HepG2 (cell line): Measurements from ENCODE around the gene KCNQ5. TPM values are rescaled to one million over a fixed set of nuclear protein-coding genes. Genes with fewer than 3 reads are reported as not detected.

Experiments
- ATAC-seq: fragments of 200-7000 bp; cut with Tn5 transposase; 3 replicates; pipeline ENCODE4 v1.9.1; 2020; ENCODE audit warnings: mild to moderate bottlenecking, moderate library complexity
- BruUV-seq: library from RNA; stranded (reverse); fragments of 400-500 nt; replicated peaks from 2 replicates; lab custom pipeline; 2021; lab: Mats Ljungman, UMichigan
- CTCF ChIA-PET: fragments of 300-600 bp; formaldehyde crosslinking; extraction: SDS; loops from one replicate; lab custom pipeline; 2021; ENCODE audit warnings: low total read pairs, inconsistent platforms, low intra/inter-chr PET ratio; lab: Yijun Ruan, JAX
- POLR2A ChIA-PET: fragments of 350-600 bp; sonication (Branson Sonifier 250); formaldehyde crosslinking; loops from one replicate; lab custom pipeline; 2020; ENCODE audit warnings: antibody characterized with exemption, inconsistent platforms; lab: Yijun Ruan, JAX
- DNase-seq: peaks from one replicate; pipeline ENCODE4 v3.0.0-alpha.2; 2015; ENCODE audit warnings: low spot score
- FAIRE-seq: peaks from 3 replicates; lab custom pipeline; 2011; peaks lifted over from hg19 to GRCh38; lab: Jason Lieb, UNC
- H2AFZ ChIP-seq: one replicate; pipeline ENCODE4 v1.6.1; 2011; ENCODE audit warnings: low read length, inconsistent platforms
- H3K27ac ChIP-seq: fragments of 300-600 bp; 3 replicates; pipeline ENCODE4 v1.8.0; 2011; ENCODE audit warnings: mixed run types, mild to moderate bottlenecking, mixed read lengths, low read length, inconsistent platforms; ENCODE audit not compliant: insufficient read depth; ENCODE audit errors: extremely low read length
- H3K27me3 ChIP-seq, 2 experiments: fragments of 200-600 bp in 1 of 2; 2 replicates in 1 of 2; 3 replicates in 1 of 2; pipeline versions ENCODE4 v1.6.0 to v1.8.0; 2011; ENCODE audit warnings: low read length in 2 of 2, mild to moderate bottlenecking in 2 of 2, moderate library complexity in 2 of 2, inconsistent platforms in 1 of 2; ENCODE audit not compliant: insufficient read depth in 2 of 2, control insufficient read depth in 1 of 2
- H3K36me3 ChIP-seq, 2 experiments: fragments of 200-600 bp in 1 of 2; replicated peaks in 1 of 2; 2 replicates in 1 of 2; 3 replicates in 1 of 2; pipeline versions ENCODE4 v1.5.1 to v1.8.0; 2011; ENCODE audit warnings: low read length in 2 of 2, inconsistent platforms in 1 of 2; ENCODE audit not compliant: insufficient read depth in 2 of 2, control insufficient read depth in 1 of 2
- H3K4me1 ChIP-seq: 2 replicates; pipeline ENCODE4 v1.5.1; 2012; ENCODE audit warnings: low read length, inconsistent platforms; ENCODE audit not compliant: insufficient read depth
- H3K4me2 ChIP-seq: 2 replicates; pipeline ENCODE4 v1.6.0; 2011; ENCODE audit warnings: low read depth, low read length, inconsistent platforms
- H3K4me3 ChIP-seq, 3 experiments: fragments of 200-600 bp in 1 of 3; sonication (generic), shearing (Covaris generic) in 1 of 3; replicated peaks in 1 of 3; 2 replicates each; pipeline ENCODE4 v1.5.1; 2011 to 2016; ENCODE audit warnings: low read length in 3 of 3, inconsistent platforms in 2 of 3, low read depth in 2 of 3, mild to moderate bottlenecking in 2 of 3, control low read depth in 1 of 3, mixed read lengths in 1 of 3; ENCODE audit not compliant: insufficient read depth in 1 of 3
- H3K79me2 ChIP-seq: one replicate; pipeline ENCODE4 v1.6.1; 2011; ENCODE audit warnings: low read length, inconsistent platforms; ENCODE audit not compliant: insufficient read depth
- H3K9ac ChIP-seq: 2 replicates; pipeline ENCODE4 v1.6.0; 2011; ENCODE audit warnings: mild to moderate bottlenecking, low read depth, low read length, inconsistent platforms; ENCODE audit not compliant: insufficient read depth
- H3K9me3 ChIP-seq: 2 replicates; pipeline ENCODE4 v1.5.1; 2012; ENCODE audit warnings: mild to moderate bottlenecking, low read length
- H4K20me1 ChIP-seq: 2 replicates; pipeline ENCODE4 v1.6.0; 2011; ENCODE audit warnings: inconsistent platforms, mild to moderate bottlenecking, low read length, moderate library complexity; ENCODE audit not compliant: insufficient read depth
- CENPBD1 ChIP-seq: sonication (generic); formaldehyde crosslinking; IDR thresholded peaks from 2 replicates; pipeline ENCODE4 v1.8.0; 2022; ENCODE audit warnings: missing genetic modification reagents, low read depth, mild to moderate bottlenecking, borderline replicate concordance
- GPBP1L1 ChIP-seq: sonication (generic); formaldehyde crosslinking; IDR thresholded peaks from 2 replicates; pipeline ENCODE4 v1.5.0; 2020; ENCODE audit warnings: mild to moderate bottlenecking, missing genetic modification reagents
- MIER2 ChIP-seq: IDR thresholded peaks from 2 replicates; pipeline ENCODE4 v1.6.1; 2016; ENCODE audit warnings: missing biosample characterization, missing genetic modification reagents
- SP4 ChIP-seq: sonication (generic); formaldehyde crosslinking; IDR thresholded peaks from 2 replicates; pipeline ENCODE4 v1.8.1; 2023; ENCODE audit warnings: mild to moderate bottlenecking, missing genetic modification reagents
- STAT5B ChIP-seq: sonication (generic); formaldehyde crosslinking; IDR thresholded peaks from 2 replicates; pipeline ENCODE4 v1.4.0; 2020; ENCODE audit warnings: missing genetic modification reagents
- TCF7 ChIP-seq: sonication (generic); IDR thresholded peaks from 2 replicates; pipeline ENCODE4 v1.6.1; 2016; ENCODE audit warnings: antibody characterized with exemption, low read depth
- ZBTB20 ChIP-seq: sonication (generic); formaldehyde crosslinking; IDR thresholded peaks from 2 replicates; pipeline ENCODE4 v1.8.1; 2023; ENCODE audit warnings: missing genetic modification reagents, low read depth, mild to moderate bottlenecking, borderline replicate concordance
- ZNF124 ChIP-seq: sonication (generic); formaldehyde crosslinking; IDR thresholded peaks from 2 replicates; pipeline ENCODE4 v1.4.0; 2020; ENCODE audit warnings: missing genetic modification reagents
- ZNF331 ChIP-seq: sonication (generic); formaldehyde crosslinking; IDR thresholded peaks from 2 replicates; pipeline ENCODE4 v1.4.0; 2020; ENCODE audit warnings: missing genetic modification reagents
- ZNF550 ChIP-seq: sonication (generic); formaldehyde crosslinking; IDR thresholded peaks from 2 replicates; pipeline ENCODE4 v1.4.0; 2020; ENCODE audit warnings: mild to moderate bottlenecking, missing genetic modification reagents, borderline replicate concordance
- ZNF75D ChIP-seq: sonication (generic); formaldehyde crosslinking; IDR thresholded peaks from 2 replicates; pipeline ENCODE4 v1.8.1; 2023; ENCODE audit warnings: missing genetic modification reagents, mild to moderate bottlenecking, borderline replicate concordance
- ZSCAN31 ChIP-seq: sonication (generic); formaldehyde crosslinking; IDR thresholded peaks from 2 replicates; pipeline ENCODE4 v1.5.0; 2020; ENCODE audit warnings: low read depth, mild to moderate bottlenecking, missing genetic modification reagents
- WGBS: methylation state at CpG from one replicate; pipeline ENCODE4 v1.1.6; 2017; ENCODE audit warnings: low lambda C conversion rate; 5-methylcytosine and 5-hydroxymethylcytosine counted together
- in situ Hi-C: cut with HindIII; loops from 2 replicates; pipeline ENCODE4 v1.10.0; 2017; ENCODE audit warnings: low pct_unique_long_range_greater_than_20kb; ENCODE audit not compliant: extremely low pct_ligation_motif_present
- intact Hi-C: fragments of 100-400 bp; cut with micrococcal nuclease; formaldehyde crosslinking; loops from one replicate; pipeline ENCODE4 v1.10.0; 2022; ENCODE audit not compliant: unreplicated experiment
- polyA plus RNA-seq, 8 experiments: library from polyadenylated mRNA; depleted of rRNA in 3 of 8; stranded (reverse) in 7 of 8; unstranded in 1 of 8; fragments of >200 nt; fragmentation: Illumina TruSeq in 4 of 8; extraction: Trizol in 4 of 8; gene quantifications; 2 replicates each; pipeline versions ENCODE4 v1.2.1 to v1.2.3, GENCODE V29; 2011 to 2016; ENCODE audit warnings: low read depth in 4 of 8, missing spikeins in 1 of 8, mixed read lengths in 1 of 8; ENCODE audit not compliant: insufficient read depth in 1 of 8
- total RNA-seq, 5 experiments: library from RNA; depleted of rRNA; stranded (reverse); fragments of >200 nt; fragmentation: Illumina TruSeq; extraction: Trizol; gene quantifications; 2 replicates each; pipeline ENCODE4 v1.2.3, GENCODE V29; 2016; ENCODE audit warnings: low read depth in 1 of 5

Gene KCNQ5
- total and polyA plus RNA-seq, 2 of the 13 experiments (the other 11 are each of a cell fraction or from before 2014, with no cell fraction given): 0.04 TPM; not detected in 1

GRCh38 chr6:72855471-72855870 lies 233.6 kb downstream of the KCNQ5 start:
- no peak overlapping the region for H3K9ac ChIP-seq
- H3K4me2 ChIP-seq: no peak overlapping the region
- DNase-seq (no peak), ATAC-seq (no peak), FAIRE-seq (no peak)
- H3K79me2 ChIP-seq: no peaks in the 10 kb centered on the region
- H2AFZ ChIP-seq: no peak overlapping the region
- POLR2A ChIA-PET: no interaction called here
- H3K27ac ChIP-seq: no peak overlapping the region
- no peak overlapping the region for H3K4me3 ChIP-seq
- no TSS peak for BruUV-seq
- H3K9me3 ChIP-seq: no peaks in the 10 kb centered on the region
- intact Hi-C loops (no loop called here), in situ Hi-C loops (no loop called here)
- WGBS: 0% methylated on average over 2 of the region's 2 CpGs
- no peak for TF ChIP-seq SP4 (CRISPR knock-in tag)
- no peak for TF ChIP-seq ZSCAN31 (CRISPR knock-in tag)
- H3K36me3 ChIP-seq: no peaks in the 10 kb centered on the region
- H4K20me1 ChIP-seq: no peaks in the 10 kb centered on the region
- no peaks in the 10 kb centered on the region for H3K27me3 ChIP-seq
- no peaks in the 10 kb centered on the region for H3K4me1 ChIP-seq
- CTCF ChIA-PET: no interaction called here

- H3K9ac ChIP-seq: no peak overlapping the region
- 0% methylated on average over 3 of the region's 3 CpGs for WGBS
- H3K79me2 ChIP-seq: no peaks in the 10 kb centered on the region
- FAIRE-seq (no peak), ATAC-seq (no peak), DNase-seq (no peak)
- no TSS peak for BruUV-seq
- POLR2A ChIA-PET: no interaction called here
- H3K36me3 ChIP-seq: no peaks in the 10 kb centered on the region
- H3K9me3 ChIP-seq: no peaks in the 10 kb centered on the region
- CTCF ChIA-PET: no interaction called here
- H4K20me1 ChIP-seq: no peaks in the 10 kb centered on the region
- in situ Hi-C loops (no loop called here), intact Hi-C loops (no loop called here)
- no peaks in the 10 kb centered on the region for H3K27me3 ChIP-seq
- no peaks in the 10 kb centered on the region for H3K4me1 ChIP-seq
- no peak overlapping the region for H3K4me3 ChIP-seq
- no peak for TF ChIP-seq ZBTB20 (CRISPR knock-in tag)
- no peak for TF ChIP-seq ZNF75D (CRISPR knock-in tag)
- TF ChIP-seq MIER2: no peak
- TF ChIP-seq CENPBD1 (CRISPR knock-in tag): no peak
- no peak for TF ChIP-seq ZNF550 (CRISPR knock-in tag)
- no peak for TF ChIP-seq STAT5B
- TF ChIP-seq ZNF331: no peak
- TF ChIP-seq GPBP1L1: no peak
- no peak for TF ChIP-seq TCF7
- TF ChIP-seq ZNF124: no peak
- no peak overlapping the region for H2AFZ ChIP-seq
- H3K27ac ChIP-seq: no peak overlapping the region
- H3K4me2 ChIP-seq: no peak overlapping the region
Measured at GRCh38 chr6:72856801-72857200, 234.9 kb downstream of the KCNQ5 start.
